WTC11 (cell line): ENCODE measurements around the gene GLS. TPM values are rescaled to one million over a fixed set of nuclear protein-coding genes. Genes with fewer than 3 reads are reported as not detected.

Experiments used
- ATAC-seq: fragments of 200-7000 bp; cut with Tn5 transposase; 2 replicates; pipeline ENCODE4 v1.10.0; 2021; ENCODE audit warnings: mild to moderate bottlenecking, moderate library complexity
- CTCF ChIA-PET: fragments of 300-600 bp; sonication (Branson Sonifier 250); formaldehyde crosslinking; loops from one replicate; lab custom pipeline; 2021; ENCODE audit warnings: antibody characterized with exemption; lab: Charles Lee
- POLR2A ChIA-PET: fragments of 350-600 bp; sonication (Branson Sonifier 250); formaldehyde crosslinking; loops from one replicate; lab custom pipeline; 2021; ENCODE audit warnings: antibody characterized with exemption; lab: Charles Lee
- DNase-seq: peaks from one replicate; pipeline ENCODE4 v3.0.0; 2021; ENCODE audit warnings: low spot score
- H3K27ac Mint-ChIP-seq: 2 replicates; pipeline ENCODE4 v1.8.0; 2021; ENCODE audit warnings: mixed read lengths
- H3K27me3 Mint-ChIP-seq: 2 replicates; pipeline ENCODE4 v1.8.0; 2021; ENCODE audit warnings: low read depth, mild to moderate bottlenecking, moderate library complexity, mixed read lengths
- H3K36me3 Mint-ChIP-seq: 2 replicates; pipeline ENCODE4 v1.8.0; 2021; ENCODE audit warnings: mixed read lengths
- H3K4me1 Mint-ChIP-seq: 2 replicates; pipeline ENCODE4 v1.8.0; 2022; ENCODE audit warnings: mixed read lengths
- H3K4me3 Mint-ChIP-seq: 2 replicates; pipeline ENCODE4 v1.8.0; 2021; ENCODE audit warnings: mild to moderate bottlenecking, moderate library complexity, mixed read lengths
- H3K9me3 Mint-ChIP-seq: 2 replicates; pipeline ENCODE4 v1.8.0; 2021; ENCODE audit warnings: mixed read lengths
- ATF1 ChIP-seq: sonication (generic); formaldehyde crosslinking; IDR thresholded peaks from 2 replicates; pipeline ENCODE4 v1.8.1; 2023; ENCODE audit warnings: mild to moderate bottlenecking, moderate library complexity, missing genetic modification reagents
- E2F4 ChIP-seq: sonication (generic); formaldehyde crosslinking; IDR thresholded peaks from 2 replicates; pipeline ENCODE4 v1.8.1; 2022; ENCODE audit warnings: low read depth, mild to moderate bottlenecking, moderate library complexity, missing genetic modification reagents, borderline replicate concordance
- E2F5 ChIP-seq: sonication (generic); formaldehyde crosslinking; IDR thresholded peaks from 2 replicates; pipeline ENCODE4 v1.8.1; 2022; ENCODE audit warnings: mild to moderate bottlenecking, moderate library complexity, missing genetic modification reagents
- EMX1 ChIP-seq: fragments of 250-450 bp; sonication (Bioruptor Pico); IDR thresholded peaks from 2 replicates; pipeline ENCODE4 v1.8.0; 2021; ENCODE audit warnings: mild to moderate bottlenecking
- ERG ChIP-seq: fragments of 250-450 bp; sonication (Bioruptor Pico); IDR thresholded peaks from 2 replicates; pipeline ENCODE4 v1.8.0; 2021; ENCODE audit warnings: mild to moderate bottlenecking
- IRF2 ChIP-seq: sonication (generic); formaldehyde crosslinking; IDR thresholded peaks from 2 replicates; pipeline ENCODE4 v1.8.0; 2022; ENCODE audit warnings: low read depth, missing genetic modification reagents, borderline replicate concordance
- JAZF1 ChIP-seq: fragments of 250-450 bp; sonication (Bioruptor Pico); IDR thresholded peaks from 2 replicates; pipeline ENCODE4 v1.9.0; 2021; ENCODE audit warnings: moderate library complexity, mild to moderate bottlenecking, inconsistent platforms
- JUN ChIP-seq: sonication (generic); formaldehyde crosslinking; IDR thresholded peaks from 2 replicates; pipeline ENCODE4 v1.8.0; 2023; ENCODE audit warnings: mild to moderate bottlenecking, missing genetic modification reagents
- MYBL2 ChIP-seq: sonication (generic); formaldehyde crosslinking; IDR thresholded peaks from 2 replicates; pipeline ENCODE4 v1.8.1; 2023; ENCODE audit warnings: mild to moderate bottlenecking, moderate library complexity, missing genetic modification reagents
- NFATC4 ChIP-seq: fragments of 250-450 bp; sonication (Bioruptor Pico); IDR thresholded peaks from 2 replicates; pipeline ENCODE4 v1.9.0; 2021; ENCODE audit warnings: mild to moderate bottlenecking
- NFYB ChIP-seq: sonication (generic); formaldehyde crosslinking; conservative IDR thresholded peaks from 2 replicates; pipeline ENCODE4 v1.8.0; 2022; ENCODE audit warnings: low read depth, missing genetic modification reagents
- NR3C1 ChIP-seq: sonication (generic); formaldehyde crosslinking; conservative IDR thresholded peaks from 2 replicates; pipeline ENCODE4 v1.8.1; 2023; ENCODE audit warnings: low read depth, mild to moderate bottlenecking, missing genetic modification reagents
- OVOL2 ChIP-seq: fragments of 250-450 bp; sonication (Bioruptor Pico); IDR thresholded peaks from 2 replicates; pipeline ENCODE4 v1.9.0; 2021; ENCODE audit warnings: mild to moderate bottlenecking, borderline replicate concordance
- PRDM15 ChIP-seq: sonication (generic); formaldehyde crosslinking; IDR thresholded peaks from 2 replicates; pipeline ENCODE4 v1.8.0; 2022; ENCODE audit warnings: missing genetic modification reagents
- PREB ChIP-seq: sonication (generic); formaldehyde crosslinking; IDR thresholded peaks from 2 replicates; pipeline ENCODE4 v1.8.1; 2022; ENCODE audit warnings: mild to moderate bottlenecking, missing genetic modification reagents, moderate library complexity, borderline replicate concordance
- RELA ChIP-seq: sonication (generic); formaldehyde crosslinking; IDR thresholded peaks from 2 replicates; pipeline ENCODE4 v1.8.1; 2022; ENCODE audit warnings: missing genetic modification reagents, mild to moderate bottlenecking, borderline replicate concordance
- SMAD4 ChIP-seq: sonication (generic); formaldehyde crosslinking; IDR thresholded peaks from 2 replicates; pipeline ENCODE4 v1.8.0; 2022; ENCODE audit warnings: mild to moderate bottlenecking, missing genetic modification reagents
- SP1 ChIP-seq: sonication (generic); formaldehyde crosslinking; conservative IDR thresholded peaks from 2 replicates; pipeline ENCODE4 v1.8.1; 2022; ENCODE audit warnings: missing genetic modification reagents
- TEAD1 ChIP-seq: sonication (generic); formaldehyde crosslinking; IDR thresholded peaks from 2 replicates; pipeline ENCODE4 v1.8.0; 2022; ENCODE audit warnings: mild to moderate bottlenecking, missing genetic modification reagents
- USF1 ChIP-seq: sonication (generic); formaldehyde crosslinking; IDR thresholded peaks from 2 replicates; pipeline ENCODE4 v1.8.0; 2022; ENCODE audit warnings: mild to moderate bottlenecking, missing genetic modification reagents
- ZNF121 ChIP-seq: sonication (generic); formaldehyde crosslinking; IDR thresholded peaks from 2 replicates; pipeline ENCODE4 v1.8.0; 2023; ENCODE audit warnings: missing genetic modification reagents
- ZNF219 ChIP-seq: sonication (generic); formaldehyde crosslinking; IDR thresholded peaks from 2 replicates; pipeline ENCODE4 v1.8.0; 2023; ENCODE audit warnings: missing genetic modification reagents, mild to moderate bottlenecking, borderline replicate concordance
- ZNF317 ChIP-seq: sonication (generic); formaldehyde crosslinking; IDR thresholded peaks from 2 replicates; pipeline ENCODE4 v1.8.1; 2023; ENCODE audit warnings: low read depth, mild to moderate bottlenecking, moderate library complexity, missing genetic modification reagents, borderline replicate concordance
- total RNA-seq: library from RNA; stranded (reverse); gene quantifications from 3 replicates; pipeline ENCODE4 v1.2.3, GENCODE V29; 2021

Gene GLS
- total RNA-seq, 1 experiment from 2014 or later = 115 TPM

- no peaks in the 10 kb centered on the region for H3K27me3 Mint-ChIP-seq
- ATAC-seq (no peak), DNase-seq (no peak)
- ChIA-PET POLR2A (no interaction called here), CTCF (interaction anchor here (1.3 kb wide), 1 partner anchor 9 kb away, joined by 3 read pairs; no protein-coding TSS in a partner anchor)
- H3K4me3 Mint-ChIP-seq = no peak overlapping the region
- TF ChIP-seq TEAD1 (CRISPR knock-in tag) = no peak
- TF ChIP-seq SMAD4 (CRISPR knock-in tag) = no peak
- no peak for TF ChIP-seq NR3C1 (CRISPR knock-in tag)
- no peak for TF ChIP-seq MYBL2 (CRISPR knock-in tag)
- no peak for TF ChIP-seq JAZF1
- no peak for TF ChIP-seq ZNF317
- TF ChIP-seq USF1 = no peak
- TF ChIP-seq E2F4 (CRISPR knock-in tag) = no peak
- TF ChIP-seq JUN (CRISPR knock-in tag) = no peak
- no peak for TF ChIP-seq ERG
- TF ChIP-seq ATF1 (CRISPR knock-in tag) = no peak
- TF ChIP-seq NFYB (CRISPR knock-in tag) = no peak
- no peak for TF ChIP-seq PREB (CRISPR knock-in tag)
- TF ChIP-seq PRDM15 (CRISPR knock-in tag) = no peak
- no peak for TF ChIP-seq OVOL2
- no peak for TF ChIP-seq E2F5 (CRISPR knock-in tag)
- 0 out of 2 replicates have a peak overlapping the region, but pooled peaks have one; percentile 12 for H3K27ac Mint-ChIP-seq
- no peaks in the 10 kb centered on the region for H3K9me3 Mint-ChIP-seq
- no peaks in the 10 kb centered on the region for H3K36me3 Mint-ChIP-seq
- H3K4me1 Mint-ChIP-seq = peaks cover 8% of the 10 kb centered on the region
These were observed 66.5 kb downstream of the GLS start for GRCh38 chr2:190947141-190947540.

GRCh38 chr2:190947711-190948251, 67.2 kb downstream of the GLS start:
- POLR2A ChIA-PET = no interaction called here
- Mint-ChIP-seq H3K36me3 (no peaks in the 10 kb centered on the region), H3K27ac (no peak overlapping the region), H3K4me1 (peaks cover 8% of the 10 kb centered on the region), H3K4me3 (no peak overlapping the region), H3K9me3 (no peaks in the 10 kb centered on the region), H3K27me3 (no peaks in the 10 kb centered on the region)
- ATAC-seq (peak; percentile 54), DNase-seq (no peak)
- TF ChIP-seq SP1 (CRISPR knock-in tag) (no peak), RELA (CRISPR knock-in tag) (no peak), NFATC4 (CRISPR knock-in tag) (no peak), IRF2 (CRISPR knock-in tag) (no peak), EMX1 (CRISPR knock-in tag) (no peak), ZNF219 (no peak), ZNF121 (CRISPR knock-in tag) (no peak), JUN (CRISPR knock-in tag) (no peak)
- CTCF ChIA-PET = interaction anchor here (1.3 kb wide), 1 partner anchor 9 kb away, joined by 3 read pairs; no protein-coding TSS in a partner anchor
